Vagina (tissue), 2 donors: ENCODE data around the gene GDA.

Experiments used
- CTCF ChIP-seq, 3 experiments: fragments of 450-650 bp in 2 of 3; fragments of 200-600 bp in 1 of 3; sonication (generic) in 1 of 3; IDR thresholded peaks; one replicate each; pipeline ENCODE4 v1.5.1; 2017 to 2019; ENCODE audit warnings: antibody characterized with exemption in 3 of 3, mild to moderate bottlenecking in 2 of 3, moderate library complexity in 2 of 3
- POLR2AphosphoS5 ChIP-seq, 2 donors: sonication (generic); formaldehyde crosslinking; IDR thresholded peaks; one replicate each; pipeline ENCODE4 v1.9.0; 2017; ENCODE audit warnings: antibody characterized with exemption in 2 of 2, mild to moderate bottlenecking in 2 of 2, low read depth in 1 of 2; ENCODE audit not compliant: insufficient read depth in 1 of 2

DNA sequence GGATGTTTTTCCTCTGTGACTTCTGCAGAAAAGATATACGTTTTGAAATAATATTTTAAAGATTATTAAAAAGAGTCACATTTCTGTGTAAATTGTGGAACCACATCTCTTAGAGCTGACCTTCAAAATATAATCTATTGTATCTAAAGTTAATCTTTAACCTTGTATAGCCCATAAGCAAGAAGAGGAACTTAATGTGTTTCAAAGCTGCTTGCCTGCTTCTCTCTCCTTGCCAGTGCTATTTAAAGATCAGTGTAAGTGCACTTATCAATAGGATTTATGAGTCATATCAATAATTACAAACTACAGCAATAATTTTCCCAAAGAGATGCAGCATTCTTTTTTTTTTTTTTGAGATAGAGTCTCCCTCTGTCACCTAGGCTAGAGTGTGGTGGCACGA is 29.4 kb upstream of the GDA start:
- TF ChIP-seq CTCF (IDR thresholded peaks at IDR 0.05) (no peak), POLR2AphosphoS5 (IDR thresholded peaks at IDR 0.05; ENCODE audit: insufficient read depth in 1 of 2, low read depth in 1 of 2) (no peak)
